Bronchial epithelial cell (primary cell): ENCODE measurements around the gene SPATA22. TPM values are rescaled to one million over a fixed set of nuclear protein-coding genes. Genes with fewer than 3 reads are reported as not detected.
"Not testable (repeated sequence)": the region's sequence is repeated elsewhere in the genome, so short reads cannot be mapped to it uniquely, and the experiment has no call there.

Experiments
- DNase-seq: peaks from one replicate; pipeline ENCODE4 v3.0.0-alpha.2; 2010; ENCODE audit warnings: low read depth
- FAIRE-seq: peaks from 2 replicates; lab custom pipeline; 2011; peaks lifted over from hg19 to GRCh38; lab: Jason Lieb, UNC
- H3K27me3 ChIP-seq: 2 replicates; pipeline ENCODE4 v1.5.1; 2011; ENCODE audit warnings: low read length; ENCODE audit not compliant: control insufficient read depth, insufficient read depth
- H3K36me3 ChIP-seq: 2 replicates; pipeline ENCODE4 v1.5.1; 2011; ENCODE audit warnings: low read length; ENCODE audit not compliant: control insufficient read depth, insufficient read depth
- H3K4me3 ChIP-seq: 2 replicates; pipeline ENCODE4 v1.5.1; 2011; ENCODE audit warnings: mild to moderate bottlenecking, low read depth, low read length, control low read depth
- CTCF ChIP-seq: IDR thresholded peaks from 2 replicates; pipeline ENCODE4 v1.5.1; 2011; ENCODE audit warnings: mild to moderate bottlenecking, moderate library complexity, low read length, control low read depth, inconsistent platforms; ENCODE audit not compliant: insufficient read depth, severe bottlenecking
- total RNA-seq: library from RNA; depleted of rRNA; stranded (reverse); fragments of >200 nt; gene quantifications from 2 replicates; pipeline ENCODE4 v1.2.1, GENCODE V29; 2014

SPATA22 gene
- total RNA-seq, 1 donor from 2014 or later: not detected

- Histone ChIP-seq H3K4me3 (no peak within 1 kb of the TSS), H3K27me3 (no peaks in the 10 kb centered on the region), H3K36me3 (no peaks in the 10 kb centered on the region)
- no peak for DNase-seq
- no peak for TF ChIP-seq CTCF
- no peak for FAIRE-seq
Observed at GRCh38 chr17:3433741-3434140, 37.9 kb downstream of the SPATA22 start, which contains the start of gene OR1E2. Gene OR1E2 (minus strand): TSS chr17:3433841. CDS start chr17:3433841, 0 bp downstream.

- not testable (repeated sequence) for H3K36me3 ChIP-seq, DNase-seq, H3K4me3 ChIP-seq, H3K27me3 ChIP-seq
- FAIRE-seq: peak; percentile 99
Observed at GRCh38 chr17:3433215-3433614, 38.4 kb downstream of the SPATA22 start.

GRCh38 chr17:3418222-3418621 lies 53.4 kb downstream of the SPATA22 start:
- Histone ChIP-seq H3K27me3 (no peaks in the 10 kb centered on the region), H3K36me3 (no peaks in the 10 kb centered on the region), H3K4me3 (no peak overlapping the region)
- DNase-seq (no peak), FAIRE-seq (no peak)
- TF ChIP-seq CTCF: no peak

GRCh38 chr17:3415610-3416009 lies 56.0 kb downstream of the SPATA22 start:
- H3K27me3 ChIP-seq: no peaks in the 10 kb centered on the region

GRCh38 chr17:3412216-3412615 lies 59.4 kb downstream of the SPATA22 start:
- not testable (repeated sequence) for H3K36me3 ChIP-seq, H3K4me3 ChIP-seq, DNase-seq, H3K27me3 ChIP-seq
- FAIRE-seq: peak; percentile 64

More at GRCh38 chr17:3415610-3416009, 56.0 kb downstream of the SPATA22 start:
- H3K36me3 ChIP-seq: no peaks in the 10 kb centered on the region
- DNase-seq: no peak
- no peak for TF ChIP-seq CTCF
- H3K4me3 ChIP-seq: no peak overlapping the region
- no peak for FAIRE-seq

GRCh38 chr17:3411070-3411469 lies 60.5 kb downstream of the SPATA22 start, which contains the start of gene OR3A3:
Gene OR3A3 (plus strand): TSS chr17:3411370.
- DNase-seq (no peak), FAIRE-seq (no peak)
- TF ChIP-seq CTCF: no peak
- Histone ChIP-seq H3K36me3 (no peaks in the 10 kb centered on the region), H3K27me3 (no peaks in the 10 kb centered on the region), H3K4me3 (no peak within 1 kb of the TSS)

GRCh38 chr17:3403856-3404255 lies 67.8 kb downstream of the SPATA22 start:
- not testable (repeated sequence) for H3K4me3 ChIP-seq, FAIRE-seq, H3K27me3 ChIP-seq, DNase-seq, H3K36me3 ChIP-seq
